IPS DF 19.7 (cell line): ENCODE data around the gene ZNF598.
"Not testable (repeated sequence)": the region's sequence is repeated elsewhere in the genome, so short reads cannot be mapped to it uniquely, and the experiment has no call there.

Experiments
- DNase-seq: peaks from one replicate; pipeline ENCODE4 v3.0.0-alpha.2; 2013; ENCODE audit warnings: low read depth, low spot score

Gene ZNF598

GRCh38 chr16:1977875-1978268 lies 31.7 kb downstream of the ZNF598 start:
- no peak for DNase-seq

GRCh38 chr16:1976951-1977874 lies 32.4 kb downstream of the ZNF598 start:
- no peak for DNase-seq

- DNase-seq, result no peak
Measured at GRCh38 chr16:1976216-1976520, 33.5 kb downstream of the ZNF598 start.

GRCh38 chr16:1975432-1976215 lies 34.0 kb downstream of the ZNF598 start:
- DNase-seq, result no peak

- no peak for DNase-seq
Measured at GRCh38 chr16:1974157-1975070, 35.2 kb downstream of the ZNF598 start.

GRCh38 chr16:1973461-1974156 lies 36.0 kb downstream of the ZNF598 start:
- no peak for DNase-seq

- DNase-seq, result no peak
Measured at GRCh38 chr16:1972490-1972877, 37.1 kb downstream of the ZNF598 start.

- no peak for DNase-seq
Measured at GRCh38 chr16:1971796-1972489, 37.7 kb downstream of the ZNF598 start, which contains the start of gene TBL3. Gene TBL3 (plus strand): TSS chr16:1972053. CDS start chr16:1972165, 112 bp downstream.

- DNase-seq, result no peak
Measured at GRCh38 chr16:1968146-1968953, 41.3 kb downstream of the ZNF598 start.

GRCh38 chr16:1966460-1966859 lies 43.2 kb downstream of the ZNF598 start, which contains the start of gene RNF151:
Gene RNF151 (plus strand): TSS chr16:1966856. CDS start chr16:1966882, 26 bp downstream.
- DNase-seq, result no peak

- no peak for DNase-seq
Measured at GRCh38 chr16:1965396-1966001, 44.1 kb downstream of the ZNF598 start.

- DNase-seq, result peak; percentile 92
Measured at GRCh38 chr16:1964506-1965395, 44.9 kb downstream of the ZNF598 start, which contains the start of gene RPS2. Gene RPS2 (minus strand): TSS chr16:1964826. CDS start chr16:1964625, 201 bp downstream.

- DNase-seq, result no peak
Measured at GRCh38 chr16:1963806-1964505, 45.7 kb downstream of the ZNF598 start.

- not testable (repeated sequence) for DNase-seq
Measured at GRCh38 chr16:1962161-1963153, 47.2 kb downstream of the ZNF598 start.

GRCh38 chr16:1961651-1962067 lies 48.0 kb downstream of the ZNF598 start:
- DNase-seq, result no peak
